Stimulated activated CD8-positive, alpha-beta memory T cell treated with anti-CD3 and anti-CD28 coated beads, Interleukin-4, amount 100 ng/mL, for 1 hour (primary cell): ENCODE measurements around the gene GRK6.

ENCODE experiments used
- DNase-seq, 2 donors: peaks; one replicate each; pipeline ENCODE4 v3.0.0-alpha.2; 2020; ENCODE audit warnings: low read depth in 2 of 2, low spot score in 1 of 2

Gene GRK6

GRCh38 chr5:177439518-177440053 lies 13.1 kb downstream of the GRK6 start:
- no peak for DNase-seq

DNA sequence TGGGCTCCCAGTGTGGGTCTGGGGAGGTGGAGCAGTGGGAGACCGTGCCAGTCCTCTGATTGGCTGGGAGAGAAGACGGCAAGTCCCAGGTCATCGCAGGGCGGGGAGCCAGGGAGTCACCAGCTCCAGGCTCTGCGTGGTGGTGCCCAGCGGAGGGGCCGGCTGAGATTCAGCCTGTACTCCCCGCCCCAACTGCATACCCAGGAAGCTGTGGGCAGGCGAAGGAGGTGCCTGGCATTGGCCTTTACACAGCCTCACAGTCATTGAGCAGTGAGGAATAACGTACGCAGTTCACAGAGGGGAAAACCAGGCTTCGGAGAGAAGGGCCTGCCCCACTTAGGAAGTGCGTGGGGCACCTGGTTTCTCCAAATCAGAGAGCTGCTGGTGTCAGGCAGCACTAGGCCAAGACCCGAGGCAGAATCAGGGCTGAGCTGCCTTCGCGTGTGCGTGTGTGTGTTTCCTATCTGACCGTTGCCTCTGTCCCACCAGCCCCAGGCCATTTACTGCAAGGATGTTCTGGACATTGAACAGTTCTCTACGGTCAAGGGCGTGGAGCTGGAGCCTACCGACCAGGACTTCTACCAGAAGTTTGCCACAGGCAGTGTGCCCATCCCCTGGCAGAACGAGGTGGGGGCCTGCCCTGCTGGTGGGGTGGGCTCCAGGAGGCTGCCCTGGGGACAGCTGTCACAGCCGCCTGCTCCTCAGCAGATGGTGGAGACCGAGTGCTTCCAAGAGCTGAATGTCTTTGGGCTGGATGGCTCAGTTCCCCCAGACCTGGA lies 13.9 kb downstream of the GRK6 start:
- DNase-seq = no peak

GRCh38 chr5:177440990-177441780 lies 14.7 kb downstream of the GRK6 start:
- no peak for DNase-seq

- no peak for DNase-seq
Observed at GRCh38 chr5:177442066-177442826, 15.8 kb downstream of the GRK6 start.

DNA sequence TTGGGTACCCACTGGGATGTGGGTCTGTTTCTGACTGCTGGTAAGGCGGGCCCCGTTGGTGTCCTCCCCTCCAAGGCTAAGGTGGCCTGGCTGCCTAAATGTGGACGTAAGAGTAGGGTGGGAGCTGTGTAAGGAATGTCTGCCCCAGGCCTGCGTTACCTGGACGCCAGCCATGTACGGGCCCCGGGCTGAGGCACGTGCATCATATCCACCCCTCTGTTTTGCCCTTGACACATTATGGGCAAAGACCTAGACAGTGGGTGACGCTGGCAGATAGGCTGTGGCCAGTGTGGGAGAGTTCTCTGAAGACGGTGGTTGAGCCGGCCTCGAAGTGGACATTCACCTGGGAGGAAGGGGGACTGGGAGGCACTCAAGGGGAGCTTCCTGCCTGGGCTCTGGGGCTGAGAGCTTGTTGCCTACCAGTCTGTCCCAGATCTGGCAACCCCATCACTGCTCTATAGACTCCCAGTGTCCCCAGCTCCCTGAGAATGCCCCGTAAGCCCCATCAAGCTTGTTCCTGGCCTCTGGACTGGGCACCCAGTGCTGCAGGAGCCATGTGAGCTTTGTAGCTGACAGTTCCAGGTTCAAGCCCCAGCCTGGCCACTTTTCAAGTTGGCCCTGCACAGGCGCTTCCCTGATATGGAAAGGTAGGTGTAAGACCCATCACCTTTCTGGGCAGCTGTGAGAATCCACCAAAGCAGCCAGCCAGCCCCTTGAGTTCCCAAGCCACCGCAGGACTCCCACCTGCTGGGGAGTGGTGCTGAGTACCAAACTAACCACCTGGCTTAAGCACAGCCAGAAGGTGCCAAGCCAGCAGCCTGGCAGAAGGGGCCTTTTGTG lies 16.9 kb downstream of the GRK6 start:
- no peak for DNase-seq

DNA sequence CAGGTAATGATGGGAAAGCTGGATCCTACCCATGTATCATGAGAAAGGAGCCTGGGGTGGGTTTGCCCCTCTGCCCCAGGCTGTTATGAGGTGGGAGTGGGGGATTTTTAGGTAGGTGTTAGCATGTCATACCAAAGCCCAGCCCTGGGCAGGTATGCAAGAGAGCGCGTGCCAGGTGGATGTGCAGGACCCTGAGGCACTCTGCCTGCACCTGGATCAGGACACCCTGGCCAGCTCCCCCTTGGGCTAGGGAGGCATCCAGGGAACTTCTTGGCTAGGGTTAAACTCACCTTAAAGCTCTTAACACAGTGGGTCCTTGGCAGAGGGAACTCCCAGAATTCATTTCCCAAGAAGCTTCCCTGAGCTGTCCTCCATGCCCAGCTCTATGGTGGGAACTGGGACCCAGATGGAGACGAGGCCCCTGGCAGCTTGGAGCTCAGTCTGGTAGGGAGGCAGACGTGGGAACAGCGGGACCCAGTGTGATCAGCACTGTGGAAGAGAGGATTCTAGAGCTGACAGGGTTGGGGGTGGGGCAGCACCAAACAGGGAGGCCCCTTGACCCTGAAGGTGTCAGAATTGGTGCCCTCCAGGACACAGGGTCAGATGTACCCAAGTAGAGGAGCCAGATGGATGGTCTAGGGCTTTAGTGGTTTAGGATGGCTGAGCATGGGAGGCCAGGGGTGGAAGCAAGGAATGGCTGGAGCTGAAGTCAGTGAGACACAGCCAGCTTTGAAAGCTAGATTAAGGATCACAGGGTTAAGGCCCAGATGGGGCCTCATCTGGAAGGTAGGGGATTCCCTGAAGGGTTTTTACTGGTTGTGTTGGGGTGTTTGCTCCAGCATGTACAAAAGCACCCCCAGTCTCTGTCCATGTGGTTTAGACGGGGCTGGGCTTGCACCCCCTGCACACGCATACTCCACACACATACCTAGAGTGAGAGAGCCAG lies 17.9 kb downstream of the GRK6 start:
- no peak for DNase-seq

DNA sequence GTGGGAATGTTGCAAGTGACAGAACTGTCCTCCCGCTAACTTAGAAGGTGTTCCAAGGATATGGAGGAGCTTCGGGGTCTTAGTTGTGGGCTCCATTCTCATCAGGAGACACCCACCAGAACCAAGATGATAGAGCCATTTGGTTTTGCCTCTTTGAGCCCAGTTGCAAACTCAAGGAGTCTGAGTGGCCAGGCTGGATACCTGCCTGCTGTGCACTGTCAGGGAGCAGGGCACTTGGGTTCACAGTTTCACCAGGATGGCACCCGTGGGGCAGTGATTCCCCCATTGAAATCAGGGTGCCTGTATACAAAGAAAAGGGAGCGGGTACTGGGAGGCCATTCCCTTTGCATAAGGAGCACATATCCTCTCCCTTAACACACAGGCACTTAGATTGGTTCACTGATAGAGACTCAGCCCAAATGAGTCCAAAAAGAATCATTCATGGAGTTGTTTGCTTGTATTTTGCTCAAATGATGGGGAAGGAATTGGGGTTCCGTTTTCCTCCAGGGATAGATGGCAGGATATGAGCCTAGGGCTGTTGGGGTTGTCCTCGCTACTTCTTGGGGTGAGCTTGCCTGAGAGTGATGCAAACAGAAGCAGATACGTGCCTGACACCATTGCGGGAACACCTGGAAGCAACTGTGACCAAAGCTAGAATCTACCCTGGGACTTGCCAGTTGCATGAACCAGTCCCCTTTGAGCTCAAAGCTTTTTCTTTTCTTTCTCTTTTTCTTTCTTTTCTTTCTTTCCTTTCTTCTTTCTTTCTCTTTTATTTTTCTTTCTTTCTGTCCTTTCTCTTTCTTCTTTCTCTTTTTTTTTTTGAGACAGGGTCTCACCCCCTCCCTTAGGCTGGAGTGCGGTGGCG lies 18.8 kb downstream of the GRK6 start:
- no peak for DNase-seq

- DNase-seq = no peak
Observed at GRCh38 chr5:177445917-177446199, 19.4 kb downstream of the GRK6 start.

- DNase-seq = peak in 1 of 2 donors; percentile 37
Observed at GRCh38 chr5:177446200-177447065, 20.0 kb downstream of the GRK6 start, which contains the start of gene PRR7. Gene PRR7, plus strand, starts transcription at chr5:177446814. Its CDS starts 8,254 bp downstream, at chr5:177455068.

GRCh38 chr5:177447066-177447610 lies 20.7 kb downstream of the GRK6 start:
- DNase-seq = peak in 1 of 2 donors; percentile 53

GRCh38 chr5:177447611-177448243 lies 21.3 kb downstream of the GRK6 start:
- no peak for DNase-seq

GRCh38 chr5:177448244-177448950 lies 21.9 kb downstream of the GRK6 start:
- no peak for DNase-seq

DNA sequence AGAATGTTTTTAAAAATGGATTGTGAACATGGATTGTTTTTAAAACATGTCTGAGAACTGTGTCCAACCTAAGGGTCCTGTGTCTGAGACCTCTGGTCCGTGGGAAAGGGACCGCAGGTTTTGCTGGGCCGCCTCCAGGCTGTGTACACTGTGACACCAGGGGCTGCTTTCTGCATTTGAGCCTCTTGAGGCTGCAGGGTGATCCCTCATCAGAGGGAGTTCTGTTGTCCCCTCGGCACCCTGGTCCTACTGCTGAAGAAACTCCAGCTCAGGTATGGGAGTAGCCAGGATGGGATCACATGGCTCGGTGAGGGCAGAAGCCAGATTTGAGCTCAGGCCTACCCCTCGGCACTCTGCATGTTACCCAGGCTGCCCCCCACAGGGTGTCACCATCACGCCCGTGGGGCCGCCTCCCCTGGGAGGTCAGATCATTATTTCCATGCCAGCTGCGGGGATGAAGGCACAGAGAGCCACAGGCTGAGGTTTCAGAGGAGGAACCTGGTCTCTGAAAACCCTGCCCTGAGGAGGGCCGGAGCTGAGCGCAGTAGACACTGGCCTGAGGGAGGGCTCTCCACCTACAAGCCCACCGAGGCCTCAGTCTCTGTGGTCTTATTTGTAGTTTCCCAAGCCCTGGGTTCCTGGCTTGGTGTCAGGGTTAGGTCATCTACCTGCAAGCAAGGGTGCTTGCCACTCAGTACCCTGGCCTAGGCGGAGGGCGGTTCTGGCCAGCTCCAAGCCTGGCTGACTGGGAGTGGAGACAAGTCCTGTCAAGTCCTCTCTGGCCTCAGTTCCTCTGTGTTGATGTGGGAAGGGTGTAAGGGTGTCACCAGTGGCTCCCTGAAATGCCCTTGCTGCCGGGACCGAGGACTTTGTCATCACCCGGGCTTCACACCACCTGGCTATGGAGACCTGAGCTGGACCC lies 22.9 kb downstream of the GRK6 start:
- DNase-seq = no peak

DNA sequence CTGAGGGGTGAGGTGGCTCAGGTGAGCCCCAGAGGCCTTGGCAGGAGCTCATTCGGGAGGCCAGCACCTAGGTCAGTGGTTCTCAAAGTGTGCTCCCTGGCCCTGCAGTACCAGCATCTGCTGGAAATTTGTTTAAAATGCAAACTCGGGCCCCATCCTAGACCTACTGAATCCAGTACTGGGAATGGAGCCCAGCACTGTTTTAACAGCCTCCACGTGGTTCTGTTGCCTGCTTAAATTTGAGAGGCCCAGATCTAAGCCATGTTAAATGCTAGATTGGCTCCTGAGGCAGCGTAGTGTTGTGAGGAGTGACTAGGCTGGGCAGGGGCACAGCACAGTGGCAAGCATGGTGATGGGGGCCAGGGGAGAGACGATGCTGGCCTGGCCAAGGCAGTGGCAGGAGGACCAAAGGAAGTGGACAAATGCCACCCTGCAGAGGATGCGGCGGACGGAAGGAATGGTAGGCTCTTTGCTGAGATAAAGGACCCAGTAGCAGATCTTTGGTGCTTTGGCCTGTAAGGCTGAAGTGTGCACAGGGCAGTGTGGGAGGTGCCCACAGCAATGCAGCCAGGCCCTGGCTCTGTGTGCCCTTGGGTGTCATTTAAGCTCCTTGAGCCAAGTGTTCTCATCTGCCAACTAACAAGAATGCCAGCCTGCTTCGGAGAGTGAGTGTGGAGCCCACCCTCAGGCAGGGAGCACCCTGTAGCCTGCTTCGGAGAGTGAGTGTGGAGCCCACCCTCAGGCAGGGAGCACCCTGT lies 24.4 kb downstream of the GRK6 start:
- DNase-seq = no peak
